ENCODE data around the gene SFRP4.

The SFRP4 gene

DNA sequence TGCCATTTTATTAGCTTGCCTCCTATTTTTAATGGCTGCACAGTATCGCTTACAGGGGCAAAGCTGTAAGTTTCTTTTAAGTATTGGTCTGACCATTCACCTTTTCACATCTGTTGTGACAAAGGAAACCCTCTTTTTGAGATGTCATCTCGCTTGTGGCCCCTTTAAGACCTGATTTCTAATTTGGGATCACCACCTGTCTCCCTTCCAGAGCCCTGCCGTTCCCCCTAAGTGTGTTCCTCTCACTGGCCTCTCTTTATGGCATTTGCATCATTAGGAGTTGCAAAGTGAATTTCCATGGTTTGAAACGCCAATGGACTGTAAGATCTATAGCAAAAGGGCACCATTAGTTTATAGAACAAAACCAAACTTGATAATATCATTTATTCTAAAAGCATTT lies 5.3 kb upstream of the SFRP4 start:
- no peak for TF ChIP-seq EP300 (IDR thresholded peaks at IDR 0.05; ENCODE audit: borderline replicate concordance)
- TF ChIP-seq REST (IDR thresholded peaks at IDR 0.05; ENCODE audit: low read depth), result no peak
- TF ChIP-seq TEAD4 (IDR thresholded peaks at IDR 0.05), result no peak
- TF ChIP-seq ZBTB7A (IDR thresholded peaks at IDR 0.05; ENCODE audit: low read depth), result no peak
- no peak for TF ChIP-seq EGR1 (IDR thresholded peaks at IDR 0.05)
- TF ChIP-seq FOXM1 (IDR thresholded peaks at IDR 0.05; ENCODE audit: borderline replicate concordance, low read depth), result no peak
- no peak for TF ChIP-seq CREB1 (IDR thresholded peaks at IDR 0.05; ENCODE audit: low read depth)
- TF ChIP-seq CEBPB (IDR thresholded peaks at IDR 0.05), result no peak
- no peak for TF ChIP-seq RAD21 (IDR thresholded peaks at IDR 0.05; ENCODE audit: low read depth)
- no peak for TF ChIP-seq YY1 (IDR thresholded peaks at IDR 0.05; ENCODE audit: low read depth)
- no peak for TF ChIP-seq NFIC (IDR thresholded peaks at IDR 0.05)
- TF ChIP-seq USF1 (IDR thresholded peaks at IDR 0.05), result no peak
- TF ChIP-seq TCF12 (IDR thresholded peaks at IDR 0.05; ENCODE audit: low read depth), result no peak
- no peak for TF ChIP-seq TAF1 (IDR thresholded peaks at IDR 0.05; ENCODE audit: low read depth)
- no peak for TF ChIP-seq MAX (IDR thresholded peaks at IDR 0.05)

DNA sequence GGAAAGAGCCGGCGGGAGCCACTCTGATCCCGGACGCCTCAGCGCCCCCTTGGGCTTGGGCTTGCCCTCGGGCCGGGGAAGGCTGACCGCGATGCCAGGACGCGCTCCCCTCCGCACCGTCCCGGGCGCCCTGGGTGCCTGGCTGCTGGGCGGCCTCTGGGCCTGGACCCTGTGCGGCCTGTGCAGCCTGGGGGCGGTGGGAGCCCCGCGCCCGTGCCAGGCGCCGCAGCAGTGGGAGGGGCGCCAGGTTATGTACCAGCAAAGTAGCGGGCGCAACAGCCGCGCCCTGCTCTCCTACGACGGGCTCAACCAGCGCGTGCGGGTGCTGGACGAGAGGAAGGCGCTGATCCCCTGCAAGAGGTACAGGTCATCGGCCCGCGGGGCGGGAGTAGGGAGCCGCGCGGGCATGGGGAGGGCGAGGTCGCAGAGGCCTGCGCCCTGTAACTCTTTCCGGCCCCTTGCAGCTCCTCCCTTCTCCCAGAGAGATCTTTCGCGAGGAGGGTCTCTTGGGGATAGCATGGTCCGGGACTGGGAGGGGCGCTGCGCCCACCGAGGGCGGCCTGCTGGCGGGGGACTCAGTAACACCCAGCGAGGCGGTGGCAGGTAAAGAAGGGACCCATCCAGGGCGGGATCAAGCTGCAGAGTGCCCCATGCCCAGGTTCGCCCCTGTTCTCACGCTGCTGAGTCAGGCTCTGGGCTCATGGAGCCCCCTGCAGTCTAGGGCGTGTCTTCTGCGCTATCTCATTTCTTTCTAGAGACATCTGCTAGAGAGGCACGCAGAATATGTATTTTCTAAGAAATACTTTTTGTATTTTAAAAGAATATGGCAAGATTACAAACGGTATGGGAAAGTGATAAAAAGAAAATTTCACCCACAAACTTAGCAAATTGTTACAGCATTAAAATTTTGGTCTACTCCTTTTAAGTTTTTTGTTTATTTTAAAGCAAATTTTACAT lies 4.5 kb upstream of the SFRP4 start:
- TF ChIP-seq EGR1 (IDR thresholded peaks at IDR 0.05), result no peak
- no peak for TF ChIP-seq TCF12 (IDR thresholded peaks at IDR 0.05; ENCODE audit: low read depth)
- TF ChIP-seq EP300 (IDR thresholded peaks at IDR 0.05; ENCODE audit: borderline replicate concordance), result no peak
- no peak for TF ChIP-seq NFIC (IDR thresholded peaks at IDR 0.05)
- TF ChIP-seq USF1 (IDR thresholded peaks at IDR 0.05), result no peak
- TF ChIP-seq TAF1 (IDR thresholded peaks at IDR 0.05; ENCODE audit: low read depth), result no peak
- peak; percentile 37; the same call in 1 of the 2 replicates for TF ChIP-seq MAX (IDR thresholded peaks at IDR 0.05)

GRCh38 chr7:37920305-37920848 lies 3.8 kb upstream of the SFRP4 start, which contains the start of gene EPDR1:
Gene EPDR1 (plus strand): TSS chr7:37920640. CDS start chr7:37920940, 300 bp downstream.
- TF ChIP-seq RAD21 (IDR thresholded peaks at IDR 0.05; ENCODE audit: low read depth) (no peak), TEAD4 (IDR thresholded peaks at IDR 0.05) (no peak)

GRCh38 chr7:37918526-37918925 lies 1.9 kb upstream of the SFRP4 start:
- TF ChIP-seq MAX (IDR thresholded peaks at IDR 0.05) (no peak), RAD21 (IDR thresholded peaks at IDR 0.05; ENCODE audit: low read depth) (no peak), CREB1 (IDR thresholded peaks at IDR 0.05; ENCODE audit: low read depth) (no peak), EP300 (IDR thresholded peaks at IDR 0.05; ENCODE audit: borderline replicate concordance) (no peak), EGR1 (IDR thresholded peaks at IDR 0.05) (no peak), TCF12 (IDR thresholded peaks at IDR 0.05; ENCODE audit: low read depth) (no peak), ZBTB7A (IDR thresholded peaks at IDR 0.05; ENCODE audit: low read depth) (no peak), NFIC (IDR thresholded peaks at IDR 0.05) (no peak)

DNA sequence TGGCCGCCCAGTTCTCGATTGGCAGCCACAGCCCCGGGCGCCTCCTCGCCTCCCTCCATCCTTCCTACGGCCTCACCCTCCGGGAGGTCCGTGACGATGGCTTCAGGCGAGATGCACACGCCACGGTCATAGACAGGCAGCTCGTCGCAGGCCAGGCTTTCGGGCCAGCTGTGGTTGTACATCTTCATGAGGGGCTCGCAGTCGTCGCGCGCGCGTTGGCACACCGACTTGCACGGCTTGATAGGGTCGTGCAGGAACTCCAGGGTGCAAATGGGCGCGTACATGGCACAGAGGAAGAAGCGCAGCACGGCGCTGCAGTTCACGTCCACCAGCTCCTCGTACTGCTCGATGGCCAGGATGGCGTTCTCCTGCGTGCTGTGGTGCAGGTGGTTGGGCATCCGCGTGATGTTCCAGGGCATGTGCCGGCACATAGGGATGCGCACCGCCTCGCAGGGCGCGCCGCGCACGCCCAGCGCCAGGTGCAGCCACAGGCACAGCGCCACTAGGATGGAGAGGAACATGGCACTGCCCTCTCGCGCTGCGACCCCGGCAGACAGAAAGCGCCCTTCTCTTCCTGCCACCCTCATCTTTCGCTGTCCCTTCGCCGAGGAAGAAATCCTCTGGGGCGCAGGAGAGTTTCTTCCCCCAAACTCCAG lies 472 bp downstream of the SFRP4 start:
- no peak for TF ChIP-seq EGR1 (IDR thresholded peaks at IDR 0.05)
- TF ChIP-seq MAX (IDR thresholded peaks at IDR 0.05), result peak; percentile 61
- TF ChIP-seq TEAD4 (IDR thresholded peaks at IDR 0.05), result no peak

DNA sequence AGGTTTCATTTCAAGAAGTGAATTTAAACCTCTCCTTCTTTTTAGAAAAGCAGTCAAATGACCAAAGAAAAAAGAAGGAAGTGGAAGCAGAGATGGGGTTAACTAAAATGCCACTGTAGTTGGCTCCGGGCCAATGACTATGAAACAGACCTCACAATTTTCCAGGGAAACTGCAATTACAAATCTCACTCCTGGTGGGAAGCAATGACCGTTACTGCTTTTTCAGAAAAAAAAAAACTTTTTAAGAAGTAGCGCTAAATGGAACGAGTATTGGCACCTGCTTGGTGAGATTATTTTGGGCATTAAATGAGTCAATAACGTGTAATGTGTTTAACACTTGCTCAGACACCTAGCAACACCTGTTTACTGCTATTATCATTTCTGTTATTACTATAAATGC lies 1.2 kb downstream of the SFRP4 start:
- TF ChIP-seq MAX (IDR thresholded peaks at IDR 0.05), result no peak
- TF ChIP-seq NFIC (IDR thresholded peaks at IDR 0.05), result peak; percentile 66
- no peak for TF ChIP-seq EP300 (IDR thresholded peaks at IDR 0.05; ENCODE audit: borderline replicate concordance)

DNA sequence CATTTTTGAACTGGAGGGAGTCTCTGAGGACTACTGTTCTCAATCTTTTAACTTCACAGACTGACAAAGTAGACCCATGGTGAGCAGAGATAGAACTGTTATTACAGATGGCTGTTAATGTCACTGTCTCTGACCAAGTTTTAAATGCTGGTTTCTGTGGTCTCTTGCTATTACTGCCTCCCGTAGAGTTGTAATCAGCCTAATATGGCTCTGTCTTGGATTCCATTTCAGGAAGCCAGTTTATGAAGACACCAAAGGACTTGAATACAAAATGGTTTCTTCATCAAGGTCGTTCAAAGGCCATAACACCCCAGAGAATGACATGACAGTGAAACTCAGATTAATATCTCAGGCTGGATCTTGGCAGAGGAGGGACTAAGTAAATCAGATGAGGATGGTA lies 3.9 kb downstream of the SFRP4 start:
- TF ChIP-seq RAD21 (IDR thresholded peaks at IDR 0.05; ENCODE audit: low read depth), result no peak

Measured in Ishikawa (cell line).